GM19023 (cell line): ENCODE data around the gene ADGRG4.

Source experiments
- ATAC-seq: cut with Tn5 transposase; IDR thresholded peaks from one replicate; pipeline ENCODE4 v1.9.1; 2021; ENCODE audit warnings: mild to moderate bottlenecking, moderate library complexity; ENCODE audit not compliant: unreplicated experiment

ADGRG4 gene

DNA sequence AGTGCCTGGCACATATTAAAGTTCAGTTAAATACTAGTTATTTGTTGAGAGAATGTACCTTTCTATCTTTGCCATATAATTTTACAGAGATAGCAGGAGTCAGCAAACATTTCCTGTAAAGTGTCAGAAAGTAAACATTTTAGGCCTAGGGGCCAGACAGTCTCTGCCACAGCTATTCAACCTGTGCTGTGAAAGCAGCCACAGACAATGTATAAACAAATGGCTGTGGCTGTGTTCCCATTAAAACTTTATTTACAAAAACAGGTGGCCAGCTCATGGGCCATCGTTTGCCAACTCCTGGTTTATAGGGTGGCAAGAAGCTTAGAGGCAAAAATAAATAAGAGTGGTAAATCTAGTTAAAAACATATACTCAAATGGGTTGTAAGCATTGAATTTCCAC is 153.0 kb downstream of the ADGRG4 start:
- ATAC-seq = no peak

DNA sequence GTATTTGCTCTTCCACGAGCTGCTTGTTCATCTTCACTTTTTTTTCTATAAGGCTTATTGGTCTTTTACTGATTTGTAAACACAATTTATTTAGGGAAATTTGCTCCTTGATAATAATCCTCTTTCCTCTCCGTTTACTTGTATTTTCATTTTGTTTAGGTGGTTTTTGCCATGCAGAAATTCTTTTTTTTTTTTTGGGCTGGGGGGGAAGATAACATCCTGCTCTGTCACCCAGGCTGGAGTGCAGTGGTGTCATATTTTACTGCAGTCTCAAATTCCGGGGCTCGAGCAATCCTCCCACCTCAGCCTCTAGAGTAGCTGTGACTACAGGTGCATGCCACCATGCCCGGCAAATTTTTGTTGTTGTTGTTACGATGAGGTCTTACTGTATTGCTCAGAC is 155.4 kb downstream of the ADGRG4 start:
- no peak for ATAC-seq

DNA sequence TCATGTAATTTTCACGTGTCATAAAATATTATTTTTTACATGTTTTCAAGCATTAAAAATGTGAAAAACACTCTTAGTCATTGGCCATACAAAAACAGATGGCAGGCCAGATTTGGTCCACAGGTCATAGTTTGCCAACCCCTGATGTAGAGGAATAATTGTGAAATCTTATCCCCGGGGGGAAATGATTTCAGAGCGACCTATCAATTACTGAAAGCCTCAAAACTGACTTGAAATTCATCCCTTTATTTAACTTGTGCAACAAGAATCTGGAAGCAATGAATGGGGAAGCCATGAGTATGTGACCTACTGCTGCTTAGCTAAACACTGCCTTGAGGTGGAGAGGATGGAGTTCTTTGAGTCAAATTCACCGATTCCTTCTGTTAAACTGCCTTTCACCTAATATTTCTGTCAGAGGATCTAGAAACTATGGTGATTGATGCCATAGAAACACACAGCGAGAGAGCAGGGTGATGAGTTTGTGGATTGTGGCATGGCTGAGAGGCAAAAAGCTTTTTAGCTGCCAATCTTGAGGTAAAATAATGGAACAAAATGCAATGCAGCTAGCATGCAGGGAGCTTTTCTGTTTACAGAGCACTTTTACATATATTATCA is 156.6 kb downstream of the ADGRG4 start:
- ATAC-seq = no peak

DNA sequence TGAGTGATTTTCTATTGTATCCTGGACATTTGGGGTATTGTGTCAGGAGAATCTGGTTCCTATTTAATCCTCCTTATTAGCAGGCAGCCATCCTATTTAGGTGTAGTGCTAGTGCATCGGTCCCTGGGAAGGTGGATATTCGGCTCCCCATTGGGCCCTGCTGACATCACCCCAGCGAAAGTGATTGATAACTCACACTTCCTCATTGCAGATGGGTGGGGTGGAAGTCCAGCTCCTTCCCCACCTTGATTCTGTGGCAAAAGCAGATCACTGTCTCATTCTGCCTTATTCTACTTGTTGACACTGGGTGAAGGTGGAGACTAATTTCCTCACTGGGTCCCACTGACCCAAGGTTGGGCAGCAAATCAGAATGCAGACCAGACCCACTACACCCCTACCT is 163.8 kb downstream of the ADGRG4 start:
- no peak for ATAC-seq
